ENCODE measurements around the gene SCAPER. TPM values are rescaled to one million over a fixed set of nuclear protein-coding genes. Genes with fewer than 3 reads are reported as not detected.
"Not testable (repeated sequence)": the region's sequence is repeated elsewhere in the genome, so short reads cannot be mapped to it uniquely, and the experiment has no call there.

The SCAPER gene
- total RNA-seq, 1 experiment from 2014 or later, result 8.3 TPM

DNA sequence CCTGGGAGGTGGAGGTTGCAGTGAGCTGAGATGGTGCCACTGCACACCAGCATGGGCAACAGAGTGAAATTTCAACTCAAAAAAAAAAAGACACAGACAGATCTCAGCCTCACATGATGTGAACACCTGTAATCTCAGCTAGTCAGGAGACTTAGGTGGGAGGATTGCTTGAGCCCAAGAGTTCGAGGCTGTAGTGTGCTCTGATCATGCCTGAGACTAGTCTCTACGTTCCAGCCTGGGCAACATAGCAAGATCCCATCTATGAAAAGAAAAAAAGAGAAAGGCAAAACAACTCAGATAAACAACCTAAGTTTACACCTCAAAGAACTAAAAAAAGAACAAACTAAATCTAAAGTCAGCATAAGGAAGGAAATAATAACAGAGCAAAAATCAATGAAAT is 11.0 kb downstream of the SCAPER start:
- Histone ChIP-seq H3K36me3 (replicated peaks; ENCODE audit: control insufficient read depth, insufficient read depth, low read length) (no peaks in the 10 kb centered on the region), H3K27me3 (ENCODE audit: control insufficient read depth, insufficient read depth, low read length) (no peaks in the 10 kb centered on the region), H3K4me3 (ENCODE audit: insufficient read depth, low read depth, low read length) (no peak overlapping the region)
- no peak for DNase-seq

DNA sequence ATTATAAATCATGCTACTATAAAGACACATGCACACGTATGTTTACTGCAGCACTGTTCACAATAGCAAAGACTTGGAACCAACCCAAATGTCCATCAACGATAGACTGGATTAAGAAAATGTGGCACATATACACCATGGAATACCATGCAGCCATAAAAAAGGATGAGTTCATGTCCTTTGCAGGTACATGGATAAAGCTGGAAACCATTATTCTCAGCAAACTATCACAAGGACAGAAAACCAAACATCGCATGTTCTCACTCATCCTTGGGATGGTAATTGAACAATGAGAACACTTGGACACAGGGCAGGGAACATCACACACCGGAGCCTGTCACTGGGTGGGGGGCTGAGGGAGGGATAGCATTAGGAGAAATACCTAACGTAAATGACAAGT is 12.3 kb downstream of the SCAPER start:
- not testable (repeated sequence) for H3K36me3 ChIP-seq (replicated peaks; ENCODE audit: control insufficient read depth, insufficient read depth, low read length); DNase-seq; H3K4me3 ChIP-seq (ENCODE audit: insufficient read depth, low read depth, low read length); H3K27me3 ChIP-seq (ENCODE audit: control insufficient read depth, insufficient read depth, low read length)

DNA sequence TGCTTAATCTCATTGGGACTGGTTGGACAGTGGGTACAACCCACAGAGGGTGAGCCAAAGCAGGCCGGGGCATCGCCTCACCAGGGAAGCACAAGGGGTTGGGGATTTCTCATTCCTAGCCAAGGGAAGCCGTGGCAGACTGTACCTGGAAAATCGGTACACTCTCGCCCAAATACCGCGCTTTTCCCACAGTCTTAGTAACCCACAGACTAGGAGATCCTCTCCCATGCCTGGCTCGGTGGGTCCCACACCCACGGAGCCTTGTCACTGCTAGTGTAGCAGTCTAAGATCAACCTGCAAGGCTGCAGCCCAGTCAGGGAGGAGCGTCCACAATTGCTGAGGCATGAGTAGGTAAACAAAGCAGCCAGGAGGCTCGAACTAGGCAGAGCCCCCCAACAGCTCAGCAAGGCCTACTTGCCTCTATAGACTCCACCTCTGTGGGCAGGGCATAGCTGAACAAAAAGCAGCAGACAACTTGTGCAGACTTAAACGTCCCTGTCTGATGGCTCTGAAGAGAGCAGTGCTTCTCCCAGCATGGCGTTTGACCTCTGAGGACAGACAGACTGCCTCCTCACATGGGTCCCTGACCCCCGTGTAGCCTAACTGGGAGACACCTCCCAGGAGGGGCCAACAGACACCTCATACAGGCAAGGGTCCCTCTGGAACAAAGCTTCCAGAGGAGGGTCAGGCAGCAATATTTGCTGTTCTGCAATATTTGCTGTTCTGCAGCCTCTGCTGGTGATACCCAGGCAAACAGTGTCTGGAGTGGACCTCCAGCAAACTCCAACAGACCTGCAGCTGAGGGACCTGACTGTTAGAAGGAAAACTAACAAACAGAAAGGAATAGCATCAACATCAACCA is 17.6 kb downstream of the SCAPER start:
- not testable (repeated sequence) for H3K36me3 ChIP-seq (replicated peaks; ENCODE audit: control insufficient read depth, insufficient read depth, low read length); H3K4me3 ChIP-seq (ENCODE audit: insufficient read depth, low read depth, low read length); DNase-seq; H3K27me3 ChIP-seq (ENCODE audit: control insufficient read depth, insufficient read depth, low read length)

DNA sequence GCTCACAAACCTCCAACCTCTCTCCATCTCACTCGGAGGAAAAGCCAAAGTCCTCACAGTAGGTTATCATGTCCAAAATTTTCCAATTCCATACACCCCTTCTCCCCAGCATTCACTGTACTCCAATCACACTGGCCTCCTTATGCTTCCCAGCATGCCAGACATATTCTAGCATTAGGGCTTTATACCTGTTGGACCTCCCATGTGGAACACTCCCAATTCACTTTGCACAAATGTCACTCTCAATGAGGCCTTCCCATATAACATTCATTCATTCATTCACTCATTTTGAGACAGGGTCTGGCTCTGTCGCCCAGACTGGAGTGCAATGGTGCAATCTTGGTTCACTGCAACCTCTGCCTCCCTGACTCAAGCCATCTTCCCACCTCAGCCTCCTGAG is 19.9 kb downstream of the SCAPER start:
- no peak for DNase-seq
- H3K4me3 ChIP-seq (ENCODE audit: insufficient read depth, low read depth, low read length), result no peak overlapping the region
- H3K27me3 ChIP-seq (ENCODE audit: control insufficient read depth, insufficient read depth, low read length), result no peaks in the 10 kb centered on the region
- H3K36me3 ChIP-seq (replicated peaks; ENCODE audit: control insufficient read depth, insufficient read depth, low read length), result no peaks in the 10 kb centered on the region

DNA sequence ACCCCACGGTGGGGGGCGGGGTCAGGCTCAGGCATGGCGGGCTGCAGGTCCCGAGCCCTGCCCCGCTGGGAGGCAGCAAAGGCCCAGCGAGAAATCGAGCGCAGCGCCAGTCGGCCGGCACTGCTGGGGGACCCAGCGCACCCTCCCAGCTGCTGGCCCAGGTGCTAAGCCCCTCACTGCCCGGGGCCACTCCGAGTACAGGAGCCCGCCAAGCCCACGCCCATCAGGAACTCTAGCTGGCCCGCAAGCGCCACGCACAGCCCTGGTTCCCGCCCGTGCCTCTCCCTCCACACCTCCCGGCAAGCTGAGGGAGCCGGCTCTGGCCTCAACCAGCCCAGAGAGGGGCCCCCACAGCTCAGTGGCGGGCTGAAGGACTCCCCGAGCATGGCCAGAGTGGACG is 29.2 kb downstream of the SCAPER start:
- Histone ChIP-seq H3K36me3 (replicated peaks; ENCODE audit: control insufficient read depth, insufficient read depth, low read length) (no peaks in the 10 kb centered on the region), H3K4me3 (ENCODE audit: insufficient read depth, low read depth, low read length) (no peak overlapping the region), H3K27me3 (ENCODE audit: control insufficient read depth, insufficient read depth, low read length) (no peaks in the 10 kb centered on the region)
- no peak for DNase-seq

DNA sequence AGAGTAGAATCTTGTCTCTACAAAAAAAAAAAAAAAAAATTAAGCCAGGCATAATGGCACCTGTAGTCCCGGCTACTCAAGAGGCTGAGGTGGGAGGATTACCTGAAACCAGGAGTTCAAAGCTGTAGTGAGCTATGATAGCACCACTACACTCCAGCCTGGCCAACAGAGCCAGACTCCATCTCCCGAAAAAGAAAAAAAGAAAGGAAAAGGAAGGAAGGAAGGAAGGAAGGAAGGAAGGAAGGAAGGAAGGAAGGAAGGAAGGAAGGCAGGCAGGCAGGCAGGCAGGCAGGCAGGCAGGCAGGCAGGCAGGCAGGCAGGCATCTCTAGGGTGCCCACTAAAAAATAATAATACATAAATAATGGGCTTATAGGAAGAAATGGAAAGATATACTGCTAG is 32.1 kb downstream of the SCAPER start:
- not testable (repeated sequence) for H3K36me3 ChIP-seq (replicated peaks; ENCODE audit: control insufficient read depth, insufficient read depth, low read length); DNase-seq; H3K27me3 ChIP-seq (ENCODE audit: control insufficient read depth, insufficient read depth, low read length); H3K4me3 ChIP-seq (ENCODE audit: insufficient read depth, low read depth, low read length)

DNA sequence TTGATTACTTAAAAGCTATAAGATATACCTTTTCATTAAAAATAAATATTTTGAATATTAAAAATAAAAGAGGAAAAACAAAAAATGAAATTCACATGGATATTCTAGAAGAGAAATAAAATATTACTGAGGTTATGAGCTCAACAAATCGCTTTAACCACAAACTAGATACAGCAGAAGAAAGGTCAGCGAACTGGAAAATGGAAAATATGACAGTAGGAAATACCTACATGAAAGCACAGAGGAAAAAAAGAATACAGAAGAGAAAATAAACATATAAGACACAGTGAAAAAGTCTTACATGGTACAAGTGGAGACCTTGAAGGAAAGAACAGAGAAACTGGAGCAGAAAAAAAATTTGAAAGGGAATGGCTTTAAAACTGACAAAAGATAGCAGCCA is 33.2 kb downstream of the SCAPER start:
- H3K4me3 ChIP-seq (ENCODE audit: insufficient read depth, low read depth, low read length), result no peak overlapping the region
- H3K27me3 ChIP-seq (ENCODE audit: control insufficient read depth, insufficient read depth, low read length), result no peaks in the 10 kb centered on the region
- H3K36me3 ChIP-seq (replicated peaks; ENCODE audit: control insufficient read depth, insufficient read depth, low read length), result no peaks in the 10 kb centered on the region
- no peak for DNase-seq

DNA sequence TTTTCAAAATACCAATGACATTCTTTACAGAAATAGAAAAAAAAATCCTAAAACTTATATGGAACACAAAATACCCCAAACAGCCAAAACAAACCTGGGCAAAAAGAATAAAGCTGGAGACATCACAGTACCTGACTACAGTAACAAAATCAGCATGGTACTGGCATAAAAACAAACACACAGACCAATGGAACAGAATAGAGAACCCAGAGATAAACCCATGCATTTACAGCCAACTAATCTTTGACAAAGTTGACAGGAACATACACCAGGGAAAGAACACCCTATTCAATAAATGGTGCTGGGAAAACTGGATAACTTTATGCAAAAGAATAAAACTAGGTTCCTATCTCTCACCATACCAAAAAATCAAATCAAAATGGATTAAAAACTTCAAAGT is 36.4 kb downstream of the SCAPER start:
- Histone ChIP-seq H3K27me3 (ENCODE audit: control insufficient read depth, insufficient read depth, low read length) (no peaks in the 10 kb centered on the region), H3K4me3 (ENCODE audit: insufficient read depth, low read depth, low read length) (no peak overlapping the region), H3K36me3 (replicated peaks; ENCODE audit: control insufficient read depth, insufficient read depth, low read length) (no peaks in the 10 kb centered on the region)
- DNase-seq, result no peak

DNA sequence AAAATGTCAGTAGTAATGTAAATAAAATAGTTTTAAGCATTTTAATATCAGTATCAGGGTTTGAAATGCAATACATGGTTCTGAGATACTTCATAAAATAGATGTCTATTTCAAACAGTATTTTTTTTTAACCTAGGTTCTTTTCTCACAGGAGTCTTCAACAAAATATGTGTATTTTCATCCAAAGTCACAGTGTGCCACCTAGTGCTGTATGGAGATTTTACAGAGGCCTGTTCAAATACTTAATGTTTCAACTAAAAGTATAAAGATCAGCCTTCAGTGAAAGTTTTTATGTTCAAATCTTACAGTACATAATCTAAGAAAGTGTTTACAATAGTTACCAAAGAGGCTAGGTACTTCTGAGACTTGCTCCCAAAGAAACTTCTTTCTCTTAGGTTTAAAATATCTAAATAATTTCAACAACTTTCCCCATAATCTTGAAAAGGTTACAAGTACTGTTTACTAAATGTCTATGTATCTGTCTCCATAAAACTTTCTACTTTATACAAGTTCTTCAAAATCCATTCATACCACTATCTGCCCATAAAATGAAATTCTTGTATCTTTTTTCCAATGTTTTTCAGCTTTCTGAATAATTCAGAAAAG is 38.3 kb downstream of the SCAPER start:
- Histone ChIP-seq H3K36me3 (replicated peaks; ENCODE audit: control insufficient read depth, insufficient read depth, low read length) (no peaks in the 10 kb centered on the region), H3K4me3 (ENCODE audit: insufficient read depth, low read depth, low read length) (no peak overlapping the region), H3K27me3 (ENCODE audit: control insufficient read depth, insufficient read depth, low read length) (no peaks in the 10 kb centered on the region)
- peak; percentile 17 for DNase-seq

DNA sequence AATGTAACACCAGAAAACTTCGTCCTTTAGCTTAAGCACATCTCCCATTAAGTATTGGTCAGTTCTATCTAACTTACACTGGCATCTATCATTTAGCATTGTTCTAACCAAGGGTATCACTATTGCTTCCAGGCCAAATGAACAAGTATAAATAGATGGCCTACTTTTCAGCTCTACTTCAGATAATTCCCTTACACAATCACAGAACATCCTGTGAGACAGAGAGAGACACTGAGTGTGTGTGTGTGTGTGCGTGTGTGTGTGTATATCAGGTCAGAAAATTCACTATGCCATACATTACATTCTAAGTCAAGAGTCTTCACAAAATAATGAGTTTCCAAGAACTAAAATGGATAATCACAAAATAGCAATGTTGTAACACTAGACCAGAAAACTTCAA is 39.1 kb downstream of the SCAPER start:
- H3K27me3 ChIP-seq (ENCODE audit: control insufficient read depth, insufficient read depth, low read length), result no peaks in the 10 kb centered on the region
- no peak overlapping the region for H3K4me3 ChIP-seq (ENCODE audit: insufficient read depth, low read depth, low read length)
- H3K36me3 ChIP-seq (replicated peaks; ENCODE audit: control insufficient read depth, insufficient read depth, low read length), result no peaks in the 10 kb centered on the region
- DNase-seq, result no peak

DNA sequence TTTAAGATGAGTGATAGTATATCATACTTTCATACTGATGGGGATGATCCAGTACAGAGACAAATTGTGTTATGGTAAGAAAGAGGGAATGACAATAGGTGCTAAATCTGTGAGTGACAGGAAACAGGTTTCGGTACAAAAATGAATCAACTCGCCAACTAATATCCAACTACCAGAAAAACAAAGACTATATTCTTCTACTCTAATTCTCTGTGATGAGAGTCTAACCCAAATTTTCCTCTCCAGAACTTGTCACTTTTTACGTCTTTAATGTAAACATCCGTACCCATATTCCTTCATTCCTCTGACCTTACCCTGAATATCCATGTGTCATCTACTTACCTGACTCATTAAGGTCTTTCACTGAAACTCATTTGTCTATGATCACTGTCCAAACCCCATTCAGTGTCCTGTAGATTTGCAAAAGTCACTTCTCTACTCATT is 39.6 kb downstream of the SCAPER start:
- no peak for DNase-seq
- H3K4me3 ChIP-seq (ENCODE audit: insufficient read depth, low read depth, low read length), result no peak overlapping the region
- no peaks in the 10 kb centered on the region for H3K36me3 ChIP-seq (replicated peaks; ENCODE audit: control insufficient read depth, insufficient read depth, low read length)
- no peaks in the 10 kb centered on the region for H3K27me3 ChIP-seq (ENCODE audit: control insufficient read depth, insufficient read depth, low read length)

DNA sequence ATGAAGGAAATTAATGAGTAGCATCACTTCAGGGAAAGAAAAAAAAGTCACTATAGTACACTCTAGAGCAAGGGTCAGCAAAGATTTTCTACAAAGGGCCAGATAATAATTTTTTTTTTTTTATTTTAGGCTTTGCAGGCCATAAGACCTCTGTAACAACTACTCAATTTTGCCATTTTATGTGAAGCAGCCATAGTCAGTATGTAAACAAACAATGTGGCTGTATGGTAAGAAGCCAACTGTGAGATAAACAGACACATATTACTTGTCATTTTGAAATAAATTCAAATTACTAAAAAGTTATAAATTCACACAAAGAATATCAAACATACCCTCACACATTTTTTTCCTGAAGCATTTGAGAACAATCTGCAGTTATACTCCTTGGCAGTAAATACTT is 40.6 kb downstream of the SCAPER start:
- DNase-seq, result no peak
- Histone ChIP-seq H3K4me3 (ENCODE audit: insufficient read depth, low read depth, low read length) (no peak overlapping the region), H3K36me3 (replicated peaks; ENCODE audit: control insufficient read depth, insufficient read depth, low read length) (no peaks in the 10 kb centered on the region), H3K27me3 (ENCODE audit: control insufficient read depth, insufficient read depth, low read length) (no peaks in the 10 kb centered on the region)

DNA sequence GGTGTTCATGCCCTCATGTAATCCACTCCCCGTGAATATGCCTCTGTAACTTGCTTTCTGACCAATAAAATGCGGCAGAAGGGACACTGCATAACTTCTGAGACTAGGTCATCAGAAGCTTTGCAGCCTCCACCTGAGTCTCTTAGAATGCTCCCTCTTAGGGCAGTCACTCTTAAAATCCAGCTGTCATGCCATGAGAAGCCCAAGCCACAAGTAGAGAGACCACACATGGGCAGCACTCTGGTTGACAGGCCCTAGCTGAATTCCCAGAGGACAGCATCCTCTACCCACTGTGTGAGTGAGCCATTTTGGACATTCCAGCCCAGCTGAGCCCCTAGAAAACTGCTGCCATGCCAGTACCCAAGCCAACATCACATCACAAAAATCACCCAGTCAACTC is 41.4 kb downstream of the SCAPER start:
- no peaks in the 10 kb centered on the region for H3K36me3 ChIP-seq (replicated peaks; ENCODE audit: control insufficient read depth, insufficient read depth, low read length)
- no peaks in the 10 kb centered on the region for H3K27me3 ChIP-seq (ENCODE audit: control insufficient read depth, insufficient read depth, low read length)
- H3K4me3 ChIP-seq (ENCODE audit: insufficient read depth, low read depth, low read length), result no peak overlapping the region
- no peak for DNase-seq

DNA sequence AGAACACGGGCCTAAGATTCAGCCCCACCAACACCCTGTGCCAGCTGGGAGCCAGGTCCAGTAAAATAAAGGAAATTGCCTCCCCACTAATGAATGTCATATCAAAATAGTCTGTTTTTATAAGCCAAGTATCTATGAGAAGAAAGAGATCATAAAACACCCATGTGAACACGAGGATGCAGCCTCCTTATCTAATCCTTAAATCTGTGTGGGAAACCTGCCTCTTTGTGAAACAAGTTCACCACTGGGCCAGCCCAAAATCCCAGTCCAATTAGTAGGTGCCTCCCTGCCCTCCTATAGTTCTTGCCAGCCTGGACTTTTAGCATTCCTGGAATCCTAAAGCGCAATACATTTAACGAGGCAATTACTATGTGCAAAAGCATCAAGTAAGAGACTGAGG is 42.0 kb downstream of the SCAPER start:
- no peak for DNase-seq
- Histone ChIP-seq H3K36me3 (replicated peaks; ENCODE audit: control insufficient read depth, insufficient read depth, low read length) (no peaks in the 10 kb centered on the region), H3K27me3 (ENCODE audit: control insufficient read depth, insufficient read depth, low read length) (no peaks in the 10 kb centered on the region), H3K4me3 (ENCODE audit: insufficient read depth, low read depth, low read length) (no peak overlapping the region)

DNA sequence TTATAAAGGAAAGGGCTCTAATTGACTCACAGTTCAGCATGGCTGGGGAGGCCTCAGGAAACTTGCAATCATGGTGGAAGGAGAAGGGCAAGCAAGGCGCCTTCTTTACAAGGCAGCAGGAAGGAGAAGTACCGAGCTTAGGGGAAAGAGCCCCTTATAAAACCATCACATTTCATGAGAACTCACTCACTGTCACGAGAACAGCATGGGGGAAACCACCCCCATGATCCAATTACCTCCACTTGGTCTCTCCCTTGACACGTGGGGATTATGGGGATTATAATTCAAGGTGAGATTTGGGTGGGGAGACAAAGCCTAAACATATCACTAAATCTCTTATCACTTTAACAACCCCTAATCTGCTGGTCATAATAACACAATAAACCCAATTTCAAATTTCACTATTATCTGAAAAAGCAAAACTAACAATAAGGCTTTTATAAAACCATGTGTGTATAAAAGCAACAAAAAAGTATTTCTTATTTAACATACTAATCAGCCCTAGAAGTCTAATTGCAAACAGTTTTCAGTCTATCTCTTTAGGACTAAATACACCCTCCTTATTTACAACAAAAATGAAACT is 43.2 kb downstream of the SCAPER start:
- Histone ChIP-seq H3K36me3 (replicated peaks; ENCODE audit: control insufficient read depth, insufficient read depth, low read length) (no peaks in the 10 kb centered on the region), H3K4me3 (ENCODE audit: insufficient read depth, low read depth, low read length) (no peak overlapping the region), H3K27me3 (ENCODE audit: control insufficient read depth, insufficient read depth, low read length) (no peaks in the 10 kb centered on the region)
- no peak for DNase-seq
